ENCODE results near the gene TIMM50.
"Not testable (repeated sequence)": the region's sequence is repeated elsewhere in the genome, so short reads cannot be mapped to it uniquely, and the experiment has no call there.

DNA sequence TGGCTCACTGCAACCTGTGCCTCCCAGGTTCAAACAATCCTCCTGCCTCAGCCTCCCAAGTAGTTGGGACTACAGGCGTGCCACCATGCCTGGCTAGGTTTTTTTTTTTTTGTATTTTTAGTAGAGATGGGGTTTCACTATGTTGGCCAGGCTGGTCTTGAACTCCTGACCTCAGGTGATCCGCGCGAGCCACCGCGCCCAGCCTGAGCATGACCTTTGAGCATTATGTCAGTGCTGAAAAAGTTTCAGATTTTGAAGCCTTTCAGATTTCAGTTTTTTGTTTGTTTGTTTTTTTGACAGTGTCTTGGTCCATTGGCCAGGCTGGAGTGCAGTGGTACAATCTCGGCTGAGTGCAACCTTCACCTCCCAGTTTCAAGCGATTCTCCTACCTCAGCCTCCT is 29.4 kb upstream of the TIMM50 start:
- TF ChIP-seq EP300 (IDR thresholded peaks at IDR 0.05; ENCODE audit: low read depth in 2 of 2, low read length in 2 of 2); EP300 (CRISPR knock-in tag; IDR thresholded peaks at IDR 0.05; ENCODE audit: borderline replicate concordance); POLR2A (IDR thresholded peaks at IDR 0.05; ENCODE audit: insufficient read depth in 1 of 2, low read depth in 2 of 2, low read length in 2 of 2); ZNF10 (CRISPR knock-in tag; IDR thresholded peaks at IDR 0.05; ENCODE audit: borderline replicate concordance, low read depth); MXD4 (CRISPR knock-in tag; IDR thresholded peaks at IDR 0.05); SMC3 (IDR thresholded peaks at IDR 0.05; ENCODE audit: low read length): not testable (repeated sequence)
- TF ChIP-seq, protein P1, sequence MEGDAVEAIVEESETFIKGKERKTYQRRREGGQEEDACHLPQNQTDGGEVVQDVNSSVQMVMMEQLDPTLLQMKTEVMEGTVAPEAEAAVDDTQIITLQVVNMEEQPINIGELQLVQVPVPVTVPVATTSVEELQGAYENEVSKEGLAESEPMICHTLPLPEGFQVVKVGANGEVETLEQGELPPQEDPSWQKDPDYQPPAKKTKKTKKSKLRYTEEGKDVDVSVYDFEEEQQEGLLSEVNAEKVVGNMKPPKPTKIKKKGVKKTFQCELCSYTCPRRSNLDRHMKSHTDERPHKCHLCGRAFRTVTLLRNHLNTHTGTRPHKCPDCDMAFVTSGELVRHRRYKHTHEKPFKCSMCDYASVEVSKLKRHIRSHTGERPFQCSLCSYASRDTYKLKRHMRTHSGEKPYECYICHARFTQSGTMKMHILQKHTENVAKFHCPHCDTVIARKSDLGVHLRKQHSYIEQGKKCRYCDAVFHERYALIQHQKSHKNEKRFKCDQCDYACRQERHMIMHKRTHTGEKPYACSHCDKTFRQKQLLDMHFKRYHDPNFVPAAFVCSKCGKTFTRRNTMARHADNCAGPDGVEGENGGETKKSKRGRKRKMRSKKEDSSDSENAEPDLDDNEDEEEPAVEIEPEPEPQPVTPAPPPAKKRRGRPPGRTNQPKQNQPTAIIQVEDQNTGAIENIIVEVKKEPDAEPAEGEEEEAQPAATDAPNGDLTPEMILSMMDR (CRISPR knock-in tag; IDR thresholded peaks at IDR 0.05) = not testable (repeated sequence)
- TF ChIP-seq, protein P2, sequence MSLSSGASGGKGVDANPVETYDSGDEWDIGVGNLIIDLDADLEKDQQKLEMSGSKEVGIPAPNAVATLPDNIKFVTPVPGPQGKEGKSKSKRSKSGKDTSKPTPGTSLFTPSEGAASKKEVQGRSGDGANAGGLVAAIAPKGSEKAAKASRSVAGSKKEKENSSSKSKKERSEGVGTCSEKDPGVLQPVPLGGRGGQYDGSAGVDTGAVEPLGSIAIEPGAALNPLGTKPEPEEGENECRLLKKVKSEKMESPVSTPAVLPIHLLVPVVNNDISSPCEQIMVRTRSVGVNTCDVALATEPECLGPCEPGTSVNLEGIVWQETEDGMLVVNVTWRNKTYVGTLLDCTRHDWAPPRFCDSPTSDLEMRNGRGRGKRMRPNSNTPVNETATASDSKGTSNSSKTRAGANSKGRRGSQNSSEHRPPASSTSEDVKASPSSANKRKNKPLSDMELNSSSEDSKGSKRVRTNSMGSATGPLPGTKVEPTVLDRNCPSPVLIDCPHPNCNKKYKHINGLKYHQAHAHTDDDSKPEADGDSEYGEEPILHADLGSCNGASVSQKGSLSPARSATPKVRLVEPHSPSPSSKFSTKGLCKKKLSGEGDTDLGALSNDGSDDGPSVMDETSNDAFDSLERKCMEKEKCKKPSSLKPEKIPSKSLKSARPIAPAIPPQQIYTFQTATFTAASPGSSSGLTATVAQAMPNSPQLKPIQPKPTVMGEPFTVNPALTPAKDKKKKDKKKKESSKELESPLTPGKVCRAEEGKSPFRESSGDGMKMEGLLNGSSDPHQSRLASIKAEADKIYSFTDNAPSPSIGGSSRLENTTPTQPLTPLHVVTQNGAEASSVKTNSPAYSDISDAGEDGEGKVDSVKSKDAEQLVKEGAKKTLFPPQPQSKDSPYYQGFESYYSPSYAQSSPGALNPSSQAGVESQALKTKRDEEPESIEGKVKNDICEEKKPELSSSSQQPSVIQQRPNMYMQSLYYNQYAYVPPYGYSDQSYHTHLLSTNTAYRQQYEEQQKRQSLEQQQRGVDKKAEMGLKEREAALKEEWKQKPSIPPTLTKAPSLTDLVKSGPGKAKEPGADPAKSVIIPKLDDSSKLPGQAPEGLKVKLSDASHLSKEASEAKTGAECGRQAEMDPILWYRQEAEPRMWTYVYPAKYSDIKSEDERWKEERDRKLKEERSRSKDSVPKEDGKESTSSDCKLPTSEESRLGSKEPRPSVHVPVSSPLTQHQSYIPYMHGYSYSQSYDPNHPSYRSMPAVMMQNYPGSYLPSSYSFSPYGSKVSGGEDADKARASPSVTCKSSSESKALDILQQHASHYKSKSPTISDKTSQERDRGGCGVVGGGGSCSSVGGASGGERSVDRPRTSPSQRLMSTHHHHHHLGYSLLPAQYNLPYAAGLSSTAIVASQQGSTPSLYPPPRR (CRISPR knock-in tag; IDR thresholded peaks at IDR 0.05; ENCODE audit: borderline replicate concordance) = not testable (repeated sequence)
- TF ChIP-seq, protein P3, sequence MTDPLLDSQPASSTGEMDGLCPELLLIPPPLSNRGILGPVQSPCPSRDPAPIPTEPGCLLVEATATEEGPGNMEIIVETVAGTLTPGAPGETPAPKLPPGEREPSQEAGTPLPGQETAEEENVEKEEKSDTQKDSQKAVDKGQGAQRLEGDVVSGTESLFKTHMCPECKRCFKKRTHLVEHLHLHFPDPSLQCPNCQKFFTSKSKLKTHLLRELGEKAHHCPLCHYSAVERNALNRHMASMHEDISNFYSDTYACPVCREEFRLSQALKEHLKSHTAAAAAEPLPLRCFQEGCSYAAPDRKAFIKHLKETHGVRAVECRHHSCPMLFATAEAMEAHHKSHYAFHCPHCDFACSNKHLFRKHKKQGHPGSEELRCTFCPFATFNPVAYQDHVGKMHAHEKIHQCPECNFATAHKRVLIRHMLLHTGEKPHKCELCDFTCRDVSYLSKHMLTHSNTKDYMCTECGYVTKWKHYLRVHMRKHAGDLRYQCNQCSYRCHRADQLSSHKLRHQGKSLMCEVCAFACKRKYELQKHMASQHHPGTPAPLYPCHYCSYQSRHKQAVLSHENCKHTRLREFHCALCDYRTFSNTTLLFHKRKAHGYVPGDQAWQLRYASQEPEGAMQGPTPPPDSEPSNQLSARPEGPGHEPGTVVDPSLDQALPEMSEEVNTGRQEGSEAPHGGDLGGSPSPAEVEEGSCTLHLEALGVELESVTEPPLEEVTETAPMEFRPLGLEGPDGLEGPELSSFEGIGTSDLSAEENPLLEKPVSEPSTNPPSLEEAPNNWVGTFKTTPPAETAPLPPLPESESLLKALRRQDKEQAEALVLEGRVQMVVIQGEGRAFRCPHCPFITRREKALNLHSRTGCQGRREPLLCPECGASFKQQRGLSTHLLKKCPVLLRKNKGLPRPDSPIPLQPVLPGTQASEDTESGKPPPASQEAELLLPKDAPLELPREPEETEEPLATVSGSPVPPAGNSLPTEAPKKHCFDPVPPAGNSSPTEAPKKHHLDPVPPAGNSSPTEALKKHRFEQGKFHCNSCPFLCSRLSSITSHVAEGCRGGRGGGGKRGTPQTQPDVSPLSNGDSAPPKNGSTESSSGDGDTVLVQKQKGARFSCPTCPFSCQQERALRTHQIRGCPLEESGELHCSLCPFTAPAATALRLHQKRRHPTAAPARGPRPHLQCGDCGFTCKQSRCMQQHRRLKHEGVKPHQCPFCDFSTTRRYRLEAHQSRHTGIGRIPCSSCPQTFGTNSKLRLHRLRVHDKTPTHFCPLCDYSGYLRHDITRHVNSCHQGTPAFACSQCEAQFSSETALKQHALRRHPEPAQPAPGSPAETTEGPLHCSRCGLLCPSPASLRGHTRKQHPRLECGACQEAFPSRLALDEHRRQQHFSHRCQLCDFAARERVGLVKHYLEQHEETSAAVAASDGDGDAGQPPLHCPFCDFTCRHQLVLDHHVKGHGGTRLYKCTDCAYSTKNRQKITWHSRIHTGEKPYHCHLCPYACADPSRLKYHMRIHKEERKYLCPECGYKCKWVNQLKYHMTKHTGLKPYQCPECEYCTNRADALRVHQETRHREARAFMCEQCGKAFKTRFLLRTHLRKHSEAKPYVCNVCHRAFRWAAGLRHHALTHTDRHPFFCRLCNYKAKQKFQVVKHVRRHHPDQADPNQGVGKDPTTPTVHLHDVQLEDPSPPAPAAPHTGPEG (CRISPR knock-in tag; IDR thresholded peaks at IDR 0.05) = not testable (repeated sequence)

Data from HepG2 (cell line).